ENCODE data around the gene RAD51C. TPM values are rescaled to one million over a fixed set of nuclear protein-coding genes. Genes with fewer than 3 reads are reported as not detected.
A peak's percentile ranks its signal among the peaks of the same experiment; 100 is the strongest.
"Not testable (repeated sequence)": the region's sequence is repeated elsewhere in the genome, so short reads cannot be mapped to it uniquely, and the experiment has no call there.

The RAD51C gene
- 33.5 TPM for polyA plus RNA-seq (2013, experiment 1 of 2)
- 30.2 TPM for polyA plus RNA-seq (2013, experiment 2 of 2)

DNA sequence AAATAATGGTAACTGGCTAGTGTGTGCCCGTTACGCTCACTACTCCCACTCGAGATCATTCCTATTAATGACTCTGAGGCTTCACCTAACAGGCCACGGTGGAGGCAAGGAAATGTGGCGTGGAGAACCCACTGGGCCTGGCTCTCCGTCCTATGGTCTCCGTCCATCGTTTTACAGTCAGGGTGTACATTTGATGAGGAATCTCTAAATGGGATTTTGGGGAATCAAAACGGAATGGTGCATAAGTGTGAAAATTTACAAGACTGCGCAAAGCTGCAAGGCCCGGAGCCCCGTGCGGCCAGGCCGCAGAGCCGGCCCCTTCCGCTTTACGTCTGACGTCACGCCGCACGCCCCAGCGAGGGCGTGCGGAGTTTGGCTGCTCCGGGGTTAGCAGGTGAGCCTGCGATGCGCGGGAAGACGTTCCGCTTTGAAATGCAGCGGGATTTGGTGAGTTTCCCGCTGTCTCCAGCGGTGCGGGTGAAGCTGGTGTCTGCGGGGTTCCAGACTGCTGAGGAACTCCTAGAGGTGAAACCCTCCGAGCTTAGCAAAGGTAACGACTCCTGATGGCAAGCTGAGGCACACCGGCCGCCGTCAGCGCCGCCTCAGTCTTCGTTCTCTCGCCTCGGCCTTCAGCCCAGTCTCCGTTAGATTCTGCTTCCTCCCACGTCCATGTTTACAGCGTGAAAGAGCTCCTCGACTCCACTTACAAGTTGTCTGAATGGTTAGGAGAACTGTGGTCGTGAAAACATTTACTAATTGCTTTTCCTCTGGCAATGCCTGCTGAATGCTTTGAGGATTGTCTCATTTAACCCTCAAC lies at the start of gene RAD51C:
RAD51C (plus strand) TSS at position 364 of the 817 bp plus-strand sequence; CDS start at position 406, 42 bp downstream.
- H3K27me3 ChIP-seq (ENCODE audit: insufficient read depth, low read length, poor library complexity): no peaks in the 10 kb centered on the region
- peak within 1 kb of the TSS; percentile 56 for H3K4me2 ChIP-seq (ENCODE audit: low read length)
- peak within 1 kb of the TSS; percentile 52 for H3K4me3 ChIP-seq (ENCODE audit: low read length)
- no peak within 1 kb of the TSS for H2BK15ac ChIP-seq (replicated peaks; ENCODE audit: low read depth)
- H3K36me3 ChIP-seq (ENCODE audit: control insufficient read depth, insufficient read depth, low read length): no peaks in the 10 kb centered on the region
- H2AK5ac ChIP-seq (ENCODE audit: low read length): no peak within 1 kb of the TSS
- no peaks in the 10 kb centered on the region for H3K79me2 ChIP-seq (ENCODE audit: control insufficient read depth, insufficient read depth, low read length)
- no peak within 1 kb of the TSS for H3K23ac ChIP-seq (ENCODE audit: low read length)
- H4K8ac ChIP-seq (ENCODE audit: low read depth, low read length): no peak within 1 kb of the TSS
- no peak within 1 kb of the TSS for H3K4ac ChIP-seq (ENCODE audit: low read depth, low read length)
- H3K4me1 ChIP-seq (ENCODE audit: control insufficient read depth, low read depth, low read length): no peaks in the 10 kb centered on the region
- no CpG with 5 or more reads among the region's 50 CpGs for WGBS (ENCODE audit: extremely low coverage, insufficient coverage, low lambda C conversion rate)
- DNase-seq: peak; percentile 84
- peak within 1 kb of the TSS; percentile 63 for H3K9ac ChIP-seq (ENCODE audit: low read length)
- no peak within 1 kb of the TSS for H2BK5ac ChIP-seq (ENCODE audit: low read length)
- no peak within 1 kb of the TSS for H2BK120ac ChIP-seq (ENCODE audit: low read depth, low read length)
- H3K27ac ChIP-seq (ENCODE audit: low read depth, low read length): peak within 1 kb of the TSS; percentile 19
- peak within 1 kb of the TSS; percentile 5 for H4K5ac ChIP-seq (ENCODE audit: low read length)
- H3K18ac ChIP-seq (ENCODE audit: low read length): no peak within 1 kb of the TSS
- peak within 1 kb of the TSS; percentile 90 for H3K56ac ChIP-seq (ENCODE audit: low read length)
- no peaks in the 10 kb centered on the region for H3K79me1 ChIP-seq (ENCODE audit: low read length)

- Histone ChIP-seq H2BK5ac (ENCODE audit: low read length) (no peak overlapping the region), H3K4me1 (ENCODE audit: control insufficient read depth, low read depth, low read length) (peaks cover 2% of the 10 kb centered on the region)
- no peak for DNase-seq
Measured at GRCh38 chr17:58643147-58643546, 49.3 kb upstream of the RAD51C start.

GRCh38 chr17:58648236-58648635 lies 44.2 kb upstream of the RAD51C start:
- Histone ChIP-seq H2BK120ac (ENCODE audit: low read depth, low read length) (no peak overlapping the region), H3K27ac (ENCODE audit: low read depth, low read length) (no peak overlapping the region), H3K4me3 (ENCODE audit: low read length) (no peak overlapping the region), H3K23ac (ENCODE audit: low read length) (no peak overlapping the region), H3K79me1 (ENCODE audit: low read length) (no peaks in the 10 kb centered on the region), H3K4ac (ENCODE audit: low read depth, low read length) (no peak overlapping the region), H2BK15ac (replicated peaks; ENCODE audit: low read depth) (no peak overlapping the region), H3K9ac (ENCODE audit: low read length) (no peak overlapping the region), H3K27me3 (ENCODE audit: insufficient read depth, low read length, poor library complexity) (no peaks in the 10 kb centered on the region), H2BK5ac (ENCODE audit: low read length) (no peak overlapping the region), H3K18ac (ENCODE audit: low read length) (no peak overlapping the region), H3K36me3 (ENCODE audit: control insufficient read depth, insufficient read depth, low read length) (no peaks in the 10 kb centered on the region), H3K79me2 (ENCODE audit: control insufficient read depth, insufficient read depth, low read length) (no peaks in the 10 kb centered on the region), H3K4me1 (ENCODE audit: control insufficient read depth, low read depth, low read length) (no peaks in the 10 kb centered on the region), H3K4me2 (ENCODE audit: low read length) (no peak overlapping the region), H2AK5ac (ENCODE audit: low read length) (no peak overlapping the region), H4K5ac (ENCODE audit: low read length) (no peak overlapping the region), H4K8ac (ENCODE audit: low read depth, low read length) (no peak overlapping the region), H3K56ac (ENCODE audit: low read length) (no peak overlapping the region)
- no peak for DNase-seq

More at GRCh38 chr17:58643147-58643546, 49.3 kb upstream of the RAD51C start:
- no peak overlapping the region for H2BK120ac ChIP-seq (ENCODE audit: low read depth, low read length)
- H3K23ac ChIP-seq (ENCODE audit: low read length): no peak overlapping the region
- H3K18ac ChIP-seq (ENCODE audit: low read length): no peak overlapping the region
- no peaks in the 10 kb centered on the region for H3K27me3 ChIP-seq (ENCODE audit: insufficient read depth, low read length, poor library complexity)
- H3K27ac ChIP-seq (ENCODE audit: low read depth, low read length): no peak overlapping the region
- H3K4ac ChIP-seq (ENCODE audit: low read depth, low read length): no peak overlapping the region
- no peak overlapping the region for H3K4me3 ChIP-seq (ENCODE audit: low read length)
- no peak overlapping the region for H2AK5ac ChIP-seq (ENCODE audit: low read length)
- no CpG with 5 or more reads among the region's 2 CpGs for WGBS (ENCODE audit: extremely low coverage, insufficient coverage, low lambda C conversion rate)
- no peak overlapping the region for H2BK15ac ChIP-seq (replicated peaks; ENCODE audit: low read depth)
- H3K9ac ChIP-seq (ENCODE audit: low read length): no peak overlapping the region
- no peaks in the 10 kb centered on the region for H3K79me2 ChIP-seq (ENCODE audit: control insufficient read depth, insufficient read depth, low read length)
- H4K5ac ChIP-seq (ENCODE audit: low read length): no peak overlapping the region
- no peaks in the 10 kb centered on the region for H3K36me3 ChIP-seq (ENCODE audit: control insufficient read depth, insufficient read depth, low read length)
- H4K8ac ChIP-seq (ENCODE audit: low read depth, low read length): no peak overlapping the region
- H3K56ac ChIP-seq (ENCODE audit: low read length): no peak overlapping the region
- no peak overlapping the region for H3K4me2 ChIP-seq (ENCODE audit: low read length)
- H3K79me1 ChIP-seq (ENCODE audit: low read length): no peaks in the 10 kb centered on the region

DNA sequence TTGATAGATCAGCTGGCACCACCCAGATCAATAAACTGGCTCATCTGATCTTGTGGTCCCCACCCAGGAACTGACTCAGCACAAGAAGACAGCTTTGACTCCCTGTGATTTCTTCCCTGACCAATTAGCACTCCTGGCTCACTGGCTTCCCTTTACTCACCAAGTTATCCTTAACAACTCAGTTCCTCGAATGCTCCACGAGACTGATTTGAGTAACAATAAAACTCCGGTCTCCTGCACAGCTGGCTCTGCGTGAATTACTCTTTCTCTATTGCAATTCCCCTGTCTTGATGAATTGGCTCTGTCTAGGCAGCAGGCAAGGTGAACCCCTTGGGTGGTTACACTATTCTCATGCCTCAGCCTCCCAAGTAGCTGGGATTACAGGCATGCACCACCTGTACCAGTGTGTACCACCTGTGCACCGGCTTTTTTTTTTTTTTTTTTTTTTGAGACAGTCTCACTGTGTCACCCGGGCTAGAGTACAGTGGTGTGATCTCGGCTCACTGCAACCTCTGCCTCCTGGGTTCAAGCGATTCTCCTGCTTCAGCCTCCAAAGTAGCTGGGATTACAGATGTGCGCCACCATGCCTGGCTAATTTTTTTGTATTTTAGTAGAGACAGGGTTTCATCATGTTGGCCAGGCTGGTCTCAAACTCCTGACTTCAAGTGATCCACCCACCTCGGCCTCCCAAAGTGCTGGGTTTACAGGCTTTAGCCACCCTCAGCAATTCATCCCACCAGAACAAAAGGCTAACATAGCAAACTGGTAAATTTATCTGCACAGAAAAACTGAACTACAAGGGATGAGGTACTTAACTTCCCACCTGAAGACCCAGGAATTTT lies 34.2 kb upstream of the RAD51C start:
- H3K4me3 ChIP-seq (ENCODE audit: low read length); H3K23ac ChIP-seq (ENCODE audit: low read length); H2BK120ac ChIP-seq (ENCODE audit: low read depth, low read length); H3K4ac ChIP-seq (ENCODE audit: low read depth, low read length); H3K27ac ChIP-seq (ENCODE audit: low read depth, low read length); H3K56ac ChIP-seq (ENCODE audit: low read length); H3K4me1 ChIP-seq (ENCODE audit: control insufficient read depth, low read depth, low read length); H2BK5ac ChIP-seq (ENCODE audit: low read length); H4K5ac ChIP-seq (ENCODE audit: low read length); DNase-seq; H3K9ac ChIP-seq (ENCODE audit: low read length); H2BK15ac ChIP-seq (replicated peaks; ENCODE audit: low read depth); H3K36me3 ChIP-seq (ENCODE audit: control insufficient read depth, insufficient read depth, low read length); H4K8ac ChIP-seq (ENCODE audit: low read depth, low read length); H3K27me3 ChIP-seq (ENCODE audit: insufficient read depth, low read length, poor library complexity); H3K18ac ChIP-seq (ENCODE audit: low read length); H3K4me2 ChIP-seq (ENCODE audit: low read length); H2AK5ac ChIP-seq (ENCODE audit: low read length); H3K79me2 ChIP-seq (ENCODE audit: control insufficient read depth, insufficient read depth, low read length); H3K79me1 ChIP-seq (ENCODE audit: low read length): not testable (repeated sequence)
- WGBS (ENCODE audit: extremely low coverage, insufficient coverage, low lambda C conversion rate): no CpG with 5 or more reads among the region's 10 CpGs

- peak; percentile 99 for DNase-seq
- no CpG with 5 or more reads among the region's 38 CpGs for WGBS (ENCODE audit: extremely low coverage, insufficient coverage, low lambda C conversion rate)
- no peaks in the 10 kb centered on the region for H3K79me1 ChIP-seq (ENCODE audit: low read length)
Measured at GRCh38 chr17:58658804-58659713, 33.3 kb upstream of the RAD51C start.

More at GRCh38 chr17:58658804-58659713, 33.3 kb upstream of the RAD51C start:
- Histone ChIP-seq H3K9ac (ENCODE audit: low read length) (peak overlapping the region; percentile 50), H2BK5ac (ENCODE audit: low read length) (peak overlapping the region; percentile 98), H3K23ac (ENCODE audit: low read length) (no peak overlapping the region), H2BK120ac (ENCODE audit: low read depth, low read length) (no peak overlapping the region), H3K56ac (ENCODE audit: low read length) (peak overlapping the region; percentile 83), H3K4me3 (ENCODE audit: low read length) (no peak overlapping the region), H3K4ac (ENCODE audit: low read depth, low read length) (no peak overlapping the region), H3K27me3 (ENCODE audit: insufficient read depth, low read length, poor library complexity) (no peaks in the 10 kb centered on the region), H2BK15ac (replicated peaks; ENCODE audit: low read depth) (no peak overlapping the region), H3K27ac (ENCODE audit: low read depth, low read length) (no peak overlapping the region), H3K36me3 (ENCODE audit: control insufficient read depth, insufficient read depth, low read length) (no peaks in the 10 kb centered on the region), H2AK5ac (ENCODE audit: low read length) (no peak overlapping the region), H4K8ac (ENCODE audit: low read depth, low read length) (no peak overlapping the region), H3K79me2 (ENCODE audit: control insufficient read depth, insufficient read depth, low read length) (no peaks in the 10 kb centered on the region), H3K4me2 (ENCODE audit: low read length) (no peak overlapping the region), H3K4me1 (ENCODE audit: control insufficient read depth, low read depth, low read length) (no peaks in the 10 kb centered on the region), H4K5ac (ENCODE audit: low read length) (no peak overlapping the region), H3K18ac (ENCODE audit: low read length) (no peak overlapping the region)

Measured in mesendoderm (in vitro differentiated cells).